Measurements from ENCODE around the gene LPP.

- TF ChIP-seq EP300 (IDR thresholded peaks at IDR 0.05) (no peak), CTCF (IDR thresholded peaks at IDR 0.05) (no peak)
Measured at GRCh38 chr3:188544012-188544411, 390.1 kb downstream of the LPP start.
